Neural progenitor cell (in vitro differentiated cells): ENCODE results near the gene MANSC4. TPM values are rescaled to one million over a fixed set of nuclear protein-coding genes. Genes with fewer than 3 reads are reported as not detected.
A peak's percentile ranks its signal among the peaks of the same experiment; 100 is the strongest.

Experiments used
- DNase-seq: peaks from one replicate; pipeline ENCODE4 v3.0.0-alpha.2; 2016; ENCODE audit warnings: low spot score
- H2AFZ ChIP-seq: fragments of 200-600 bp; sonication (generic); replicated peaks from 2 replicates; pipeline ENCODE4 v1.6.1; 2016; ENCODE audit warnings: antibody characterized with exemption
- H3F3A ChIP-seq: fragments of 200-600 bp; sonication (generic); 2 replicates; pipeline ENCODE4 v1.6.1; 2016; ENCODE audit warnings: antibody characterized with exemption, low read depth
- H3K27ac ChIP-seq: fragments of 200-600 bp; sonication (generic); 2 replicates; pipeline ENCODE4 v1.5.1; 2016; ENCODE audit warnings: mild to moderate bottlenecking
- H3K27me3 ChIP-seq: fragments of 200-600 bp; sonication (generic); 2 replicates; pipeline ENCODE4 v1.6.1; 2016; ENCODE audit warnings: mild to moderate bottlenecking, moderate library complexity
- H3K36me3 ChIP-seq: fragments of 200-600 bp; sonication (generic); 2 replicates; pipeline ENCODE4 v1.5.1; 2016
- H3K4me1 ChIP-seq: fragments of 200-600 bp; sonication (generic); 2 replicates; pipeline ENCODE4 v1.6.1; 2016; ENCODE audit warnings: mixed run types
- H3K4me2 ChIP-seq: fragments of 200-600 bp; sonication (generic); 2 replicates; pipeline ENCODE4 v1.6.1; 2016
- H3K4me3 ChIP-seq: fragments of 200-600 bp; sonication (generic); 2 replicates; pipeline ENCODE4 v1.5.1; 2016
- H3K79me2 ChIP-seq: fragments of 200-600 bp; sonication (generic); 2 replicates; pipeline ENCODE4 v1.6.1; 2016; ENCODE audit warnings: low read depth
- H3K9ac ChIP-seq: fragments of 200-600 bp; sonication (generic); 2 replicates; pipeline ENCODE4 v1.6.1; 2016
- H3K9me3 ChIP-seq: fragments of 200-600 bp; sonication (generic); 2 replicates; pipeline ENCODE4 v1.5.1; 2016; ENCODE audit warnings: low read depth
- H4K20me1 ChIP-seq: fragments of 200-600 bp; sonication (generic); 2 replicates; pipeline ENCODE4 v1.6.1; 2016; ENCODE audit warnings: low read depth
- H3K27ac Mint-ChIP-seq: 3 replicates; pipeline ENCODE4 v1.8.0; 2021; ENCODE audit warnings: mixed read lengths
- H3K27me3 Mint-ChIP-seq: 2 replicates; pipeline ENCODE4 v1.8.0; 2022; ENCODE audit warnings: low read depth, mild to moderate bottlenecking, inconsistent platforms, moderate library complexity, mixed read lengths; ENCODE audit not compliant: insufficient read depth
- H3K36me3 Mint-ChIP-seq: 3 replicates; pipeline ENCODE4 v1.8.0; 2021; ENCODE audit warnings: mixed read lengths
- H3K4me1 Mint-ChIP-seq: 3 replicates; pipeline ENCODE4 v1.8.0; 2021; ENCODE audit warnings: mixed read lengths
- H3K4me3 Mint-ChIP-seq: 3 replicates; pipeline ENCODE4 v1.8.0; 2021; ENCODE audit warnings: mild to moderate bottlenecking, moderate library complexity, mixed read lengths
- H3K9me3 Mint-ChIP-seq: 3 replicates; pipeline ENCODE4 v1.8.0; 2020; ENCODE audit warnings: mixed read lengths
- EZH2 ChIP-seq: fragments of 200-600 bp; sonication (generic); IDR thresholded peaks from 2 replicates; pipeline ENCODE4 v1.6.1; 2017; ENCODE audit warnings: antibody characterized with exemption, mild to moderate bottlenecking, moderate library complexity
- EZH2phosphoT487 ChIP-seq: fragments of 200-600 bp; sonication (generic); IDR thresholded peaks from 2 replicates; pipeline ENCODE4 v1.6.1; 2017; ENCODE audit warnings: antibody characterized with exemption
- total RNA-seq: library from RNA; depleted of rRNA; stranded (reverse); fragments of >200 nt; gene quantifications from 2 replicates; pipeline ENCODE4 v1.2.3, GENCODE V29; 2015; ENCODE audit warnings: low replicate concordance
- TF ChIP-seq, protein P1 (sequence below): fragments of 200-600 bp; sonication (generic); IDR thresholded peaks from 2 replicates; pipeline ENCODE4 v1.5.1; 2017; ENCODE audit warnings: antibody characterized with exemption, mild to moderate bottlenecking

The MANSC4 gene
- total RNA-seq, 1 donor from 2014 or later: not detected

DNA sequence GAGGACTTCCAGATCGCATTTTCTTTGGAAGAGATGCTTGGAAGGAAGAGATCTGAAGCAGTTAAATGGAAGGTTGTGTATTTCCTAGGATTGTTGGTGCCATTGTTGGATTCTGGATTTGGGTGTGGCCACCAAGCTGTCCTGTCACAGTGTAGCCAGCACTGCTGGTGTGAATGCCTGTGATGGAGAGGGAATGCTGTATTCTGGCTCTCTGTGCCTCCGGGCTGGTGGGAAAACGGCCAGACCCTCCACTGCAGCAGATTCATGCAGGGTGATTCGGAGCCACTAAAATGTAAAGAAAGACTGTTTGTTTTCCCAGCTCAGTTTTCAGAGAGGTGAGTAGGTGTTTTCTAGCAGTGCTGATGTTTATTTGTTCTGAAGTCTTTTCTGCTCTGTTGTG lies 30.7 kb upstream of the MANSC4 start:
- H3K4me2 ChIP-seq: no peak overlapping the region
- Mint-ChIP-seq H3K27ac (no peak overlapping the region), H3K27me3 (peaks cover 5% of the 10 kb centered on the region), H3K9me3 (peaks cover 2% of the 10 kb centered on the region), H3K4me3 (no peak overlapping the region), H3K4me1 (no peaks in the 10 kb centered on the region), H3K36me3 (no peaks in the 10 kb centered on the region)
- no peak overlapping the region for H3K4me3 ChIP-seq
- no peaks in the 10 kb centered on the region for H3K36me3 ChIP-seq
- no peaks in the 10 kb centered on the region for H3K4me1 ChIP-seq
- H4K20me1 ChIP-seq: no peaks in the 10 kb centered on the region
- H3K27ac ChIP-seq: no peak overlapping the region
- H3K9me3 ChIP-seq: no peaks in the 10 kb centered on the region
- TF ChIP-seq EZH2 (no peak), EZH2phosphoT487 (no peak)
- TF ChIP-seq, protein P1, sequence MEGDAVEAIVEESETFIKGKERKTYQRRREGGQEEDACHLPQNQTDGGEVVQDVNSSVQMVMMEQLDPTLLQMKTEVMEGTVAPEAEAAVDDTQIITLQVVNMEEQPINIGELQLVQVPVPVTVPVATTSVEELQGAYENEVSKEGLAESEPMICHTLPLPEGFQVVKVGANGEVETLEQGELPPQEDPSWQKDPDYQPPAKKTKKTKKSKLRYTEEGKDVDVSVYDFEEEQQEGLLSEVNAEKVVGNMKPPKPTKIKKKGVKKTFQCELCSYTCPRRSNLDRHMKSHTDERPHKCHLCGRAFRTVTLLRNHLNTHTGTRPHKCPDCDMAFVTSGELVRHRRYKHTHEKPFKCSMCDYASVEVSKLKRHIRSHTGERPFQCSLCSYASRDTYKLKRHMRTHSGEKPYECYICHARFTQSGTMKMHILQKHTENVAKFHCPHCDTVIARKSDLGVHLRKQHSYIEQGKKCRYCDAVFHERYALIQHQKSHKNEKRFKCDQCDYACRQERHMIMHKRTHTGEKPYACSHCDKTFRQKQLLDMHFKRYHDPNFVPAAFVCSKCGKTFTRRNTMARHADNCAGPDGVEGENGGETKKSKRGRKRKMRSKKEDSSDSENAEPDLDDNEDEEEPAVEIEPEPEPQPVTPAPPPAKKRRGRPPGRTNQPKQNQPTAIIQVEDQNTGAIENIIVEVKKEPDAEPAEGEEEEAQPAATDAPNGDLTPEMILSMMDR: no peak
- H3F3A ChIP-seq: no peaks in the 10 kb centered on the region
- H3K27me3 ChIP-seq: no peaks in the 10 kb centered on the region
- no peak overlapping the region for H3K9ac ChIP-seq
- no peak for DNase-seq
- H2AFZ ChIP-seq: peak overlapping the region; percentile 52
- no peaks in the 10 kb centered on the region for H3K79me2 ChIP-seq

- H3K36me3 ChIP-seq: no peaks in the 10 kb centered on the region
- H3K4me1 Mint-ChIP-seq: no peaks in the 10 kb centered on the region
- no peaks in the 10 kb centered on the region for H3K36me3 Mint-ChIP-seq
- H3K9ac ChIP-seq: no peak overlapping the region
- H3K4me3 ChIP-seq: no peak overlapping the region
- TF ChIP-seq, protein P1: no peak
- no peak for TF ChIP-seq EZH2phosphoT487
- no peak overlapping the region for H3K27ac Mint-ChIP-seq
- H3K4me2 ChIP-seq: no peak overlapping the region
- H4K20me1 ChIP-seq: no peaks in the 10 kb centered on the region
- no peaks in the 10 kb centered on the region for H3K79me2 ChIP-seq
- H3K4me1 ChIP-seq: no peaks in the 10 kb centered on the region
- DNase-seq: no peak
- H3K27me3 Mint-ChIP-seq: peaks cover 5% of the 10 kb centered on the region
- no peaks in the 10 kb centered on the region for H3K27me3 ChIP-seq
- no peaks in the 10 kb centered on the region for H3K9me3 ChIP-seq
- no peak overlapping the region for H3K27ac ChIP-seq
- no peak overlapping the region for H3K4me3 Mint-ChIP-seq
- H3K9me3 Mint-ChIP-seq: peaks cover 2% of the 10 kb centered on the region
- no peak overlapping the region for H2AFZ ChIP-seq
- no peaks in the 10 kb centered on the region for H3F3A ChIP-seq
Observed at GRCh38 chr12:27808841-27809240, 28.8 kb upstream of the MANSC4 start.

DNA sequence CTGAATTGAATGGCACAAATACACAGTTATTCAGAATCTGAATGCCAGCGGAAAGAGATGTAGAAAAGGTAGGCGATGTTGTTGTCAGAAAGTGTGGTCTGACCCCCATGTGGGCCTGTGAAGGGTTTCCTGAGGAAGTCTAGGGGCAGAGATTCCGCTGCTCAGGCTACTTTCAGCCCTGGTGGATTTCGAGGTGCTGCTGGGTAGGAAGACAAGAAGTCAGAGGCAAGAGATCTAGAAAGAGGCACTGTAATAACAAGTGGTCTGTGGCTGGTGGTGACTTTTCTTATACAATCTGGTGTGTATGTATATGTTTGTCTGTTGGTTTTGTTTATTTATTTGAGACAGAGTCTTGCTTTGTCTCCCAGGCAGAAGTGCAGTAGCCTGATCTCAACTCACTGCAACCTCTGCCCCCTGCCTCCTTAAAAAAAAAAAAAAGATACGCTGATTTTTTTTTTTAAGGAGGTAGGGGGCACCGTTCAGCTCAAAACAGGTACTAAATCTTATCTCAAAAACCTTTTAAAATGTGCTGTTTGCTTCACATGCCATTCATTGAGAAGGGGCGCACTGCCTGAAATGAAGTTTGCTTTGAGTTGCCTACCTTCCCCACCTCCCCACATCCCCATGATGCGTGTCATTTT lies 27.1 kb upstream of the MANSC4 start:
- Mint-ChIP-seq H3K9me3 (no peaks in the 10 kb centered on the region), H3K4me1 (no peaks in the 10 kb centered on the region), H3K4me3 (no peak overlapping the region), H3K27ac (no peak overlapping the region), H3K27me3 (peaks cover 2% of the 10 kb centered on the region), H3K36me3 (no peaks in the 10 kb centered on the region)
- no peaks in the 10 kb centered on the region for H3K36me3 ChIP-seq
- no peak for DNase-seq
- H3K4me2 ChIP-seq: no peak overlapping the region
- H4K20me1 ChIP-seq: no peaks in the 10 kb centered on the region
- no peak for TF ChIP-seq EZH2
- TF ChIP-seq, protein P1: peak; percentile 14
- H2AFZ ChIP-seq: no peak overlapping the region
- no peaks in the 10 kb centered on the region for H3K79me2 ChIP-seq
- H3K9ac ChIP-seq: no peak overlapping the region
- no peaks in the 10 kb centered on the region for H3K9me3 ChIP-seq
- no peaks in the 10 kb centered on the region for H3K4me1 ChIP-seq
- H3K27ac ChIP-seq: no peak overlapping the region
- no peak overlapping the region for H3K4me3 ChIP-seq
- H3F3A ChIP-seq: no peaks in the 10 kb centered on the region
- no peaks in the 10 kb centered on the region for H3K27me3 ChIP-seq
